Right atrium auricular region (tissue), 2 donors: ENCODE data around the gene ITPR2. TPM values are rescaled to one million over a fixed set of nuclear protein-coding genes. Genes with fewer than 3 reads are reported as not detected.
"Not testable (repeated sequence)": the region's sequence is repeated elsewhere in the genome, so short reads cannot be mapped to it uniquely, and the experiment has no call there.

Experiments used
- DNase-seq: peaks from one replicate; pipeline ENCODE4 v3.0.0-alpha.2; 2019; ENCODE audit warnings: low spot score
- H3K27ac ChIP-seq, 2 donors: fragments of 200-600 bp; sonication (generic); 1 replicate in 1 of 2; 2 replicates in 1 of 2; pipeline ENCODE4 v1.5.1; 2016 to 2019
- H3K27me3 ChIP-seq, 2 donors: fragments of 200-600 bp; sonication (generic); one replicate each; pipeline versions ENCODE4 v1.5.1 to v1.6.0; 2017 to 2019
- H3K36me3 ChIP-seq: fragments of 200-600 bp; sonication (generic); one replicate; pipeline ENCODE4 v1.5.1; 2016
- H3K4me1 ChIP-seq, 2 donors: fragments of 200-600 bp; sonication (generic); one replicate each; pipeline versions ENCODE4 v1.5.1 to v1.6.0; 2017 to 2019
- H3K4me3 ChIP-seq, 2 donors: fragments of 200-600 bp; sonication (generic); 1 replicate in 1 of 2; 2 replicates in 1 of 2; pipeline ENCODE4 v1.5.1; 2017 to 2019; ENCODE audit warnings: mild to moderate bottlenecking in 1 of 2, moderate library complexity in 1 of 2
- H3K9me3 ChIP-seq, 2 donors: fragments of 200-600 bp; sonication (generic); one replicate each; pipeline ENCODE4 v1.5.1; 2019
- total RNA-seq, 2 donors: library from RNA; depleted of rRNA; stranded (reverse); fragments of >200 nt; gene quantifications; one replicate each; pipeline ENCODE4 v1.1.0, GENCODE V29; 2016
- TF ChIP-seq, protein P1 (sequence below), 2 donors: fragments of 200-600 bp; sonication (generic); IDR thresholded peaks; one replicate each; pipeline ENCODE4 v1.5.1; 2019; ENCODE audit warnings: antibody characterized with exemption in 2 of 2

The ITPR2 gene
- total RNA-seq, 2 donors from 2014 or later = 13.0 to 20.7 TPM

DNA sequence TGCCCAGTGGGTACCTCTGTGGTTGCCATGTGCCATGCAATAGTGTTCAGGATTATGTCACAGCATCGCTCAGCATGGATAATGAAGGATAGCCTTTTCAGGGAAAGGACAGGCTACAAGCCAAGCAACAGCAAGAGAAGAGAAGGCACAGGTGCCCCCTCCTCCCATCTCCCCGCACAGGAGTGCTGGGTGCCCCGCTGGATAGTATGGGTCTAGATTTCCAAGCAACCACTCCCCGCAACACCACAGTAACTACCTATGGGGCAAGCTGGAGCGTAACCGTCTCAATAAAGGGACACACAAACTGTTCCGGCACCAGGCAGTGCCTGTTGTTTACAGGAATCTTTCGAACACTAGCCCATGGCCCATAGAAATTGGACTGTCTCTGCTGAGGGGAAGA, 222.2 kb downstream of the ITPR2 start:
- Histone ChIP-seq H3K9me3 (no peaks in the 10 kb centered on the region), H3K36me3 (no peaks in the 10 kb centered on the region), H3K27me3 (no peaks in the 10 kb centered on the region), H3K4me3 (no peak overlapping the region), H3K4me1 (no peaks in the 10 kb centered on the region), H3K27ac (no peak overlapping the region)
- DNase-seq = no peak
- TF ChIP-seq, protein P1, sequence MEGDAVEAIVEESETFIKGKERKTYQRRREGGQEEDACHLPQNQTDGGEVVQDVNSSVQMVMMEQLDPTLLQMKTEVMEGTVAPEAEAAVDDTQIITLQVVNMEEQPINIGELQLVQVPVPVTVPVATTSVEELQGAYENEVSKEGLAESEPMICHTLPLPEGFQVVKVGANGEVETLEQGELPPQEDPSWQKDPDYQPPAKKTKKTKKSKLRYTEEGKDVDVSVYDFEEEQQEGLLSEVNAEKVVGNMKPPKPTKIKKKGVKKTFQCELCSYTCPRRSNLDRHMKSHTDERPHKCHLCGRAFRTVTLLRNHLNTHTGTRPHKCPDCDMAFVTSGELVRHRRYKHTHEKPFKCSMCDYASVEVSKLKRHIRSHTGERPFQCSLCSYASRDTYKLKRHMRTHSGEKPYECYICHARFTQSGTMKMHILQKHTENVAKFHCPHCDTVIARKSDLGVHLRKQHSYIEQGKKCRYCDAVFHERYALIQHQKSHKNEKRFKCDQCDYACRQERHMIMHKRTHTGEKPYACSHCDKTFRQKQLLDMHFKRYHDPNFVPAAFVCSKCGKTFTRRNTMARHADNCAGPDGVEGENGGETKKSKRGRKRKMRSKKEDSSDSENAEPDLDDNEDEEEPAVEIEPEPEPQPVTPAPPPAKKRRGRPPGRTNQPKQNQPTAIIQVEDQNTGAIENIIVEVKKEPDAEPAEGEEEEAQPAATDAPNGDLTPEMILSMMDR (IDR thresholded peaks at IDR 0.05) = no peak

DNA sequence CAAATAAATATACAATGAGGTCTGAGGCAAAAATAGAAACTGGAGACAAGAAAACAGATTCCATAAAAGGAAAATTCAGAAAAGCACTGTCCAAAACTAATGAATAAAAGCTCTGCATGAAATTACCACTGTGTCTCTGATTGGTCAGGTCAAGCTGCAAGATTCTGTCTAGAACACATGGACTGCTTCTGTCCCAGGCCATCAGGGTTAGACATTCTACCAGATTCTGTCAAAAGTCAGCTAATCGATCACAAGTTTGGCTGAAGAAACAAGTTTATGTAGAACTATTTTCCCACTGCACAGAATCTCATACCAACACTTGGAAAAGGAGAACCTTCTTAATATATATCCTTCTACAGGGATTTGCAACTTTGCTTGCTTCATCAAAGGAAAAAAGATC, 223.0 kb downstream of the ITPR2 start:
- no peak overlapping the region for H3K27ac ChIP-seq
- DNase-seq = no peak
- no peaks in the 10 kb centered on the region for H3K27me3 ChIP-seq
- no peak overlapping the region for H3K4me3 ChIP-seq
- TF ChIP-seq, protein P1 (IDR thresholded peaks at IDR 0.05) = no peak
- no peaks in the 10 kb centered on the region for H3K9me3 ChIP-seq
- H3K36me3 ChIP-seq = no peaks in the 10 kb centered on the region
- no peaks in the 10 kb centered on the region for H3K4me1 ChIP-seq

DNA sequence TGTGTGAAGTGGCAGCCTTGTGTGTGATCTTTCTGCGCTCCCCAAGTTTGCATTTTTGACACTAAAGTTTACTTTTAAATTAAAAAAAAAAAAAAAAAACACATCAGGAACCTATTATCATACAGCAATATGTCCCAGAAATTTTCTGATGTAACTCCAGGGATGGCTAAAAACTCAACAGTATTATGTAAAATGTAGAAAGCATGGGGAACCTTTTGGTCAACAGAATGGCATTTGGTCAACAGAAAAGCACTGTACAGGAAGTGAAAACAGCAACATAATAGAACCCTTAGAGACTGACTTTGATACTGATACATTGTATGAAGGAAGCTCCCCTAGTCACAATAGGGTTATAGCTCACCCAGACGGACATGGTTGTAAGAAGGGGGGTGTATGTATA, 224.3 kb downstream of the ITPR2 start:
- no peak for DNase-seq
- no peak overlapping the region for H3K4me3 ChIP-seq
- no peaks in the 10 kb centered on the region for H3K27me3 ChIP-seq
- H3K4me1 ChIP-seq = no peaks in the 10 kb centered on the region
- H3K36me3 ChIP-seq = no peaks in the 10 kb centered on the region
- TF ChIP-seq, protein P1 (IDR thresholded peaks at IDR 0.05) = no peak
- H3K9me3 ChIP-seq = no peaks in the 10 kb centered on the region
- H3K27ac ChIP-seq = no peak overlapping the region

DNA sequence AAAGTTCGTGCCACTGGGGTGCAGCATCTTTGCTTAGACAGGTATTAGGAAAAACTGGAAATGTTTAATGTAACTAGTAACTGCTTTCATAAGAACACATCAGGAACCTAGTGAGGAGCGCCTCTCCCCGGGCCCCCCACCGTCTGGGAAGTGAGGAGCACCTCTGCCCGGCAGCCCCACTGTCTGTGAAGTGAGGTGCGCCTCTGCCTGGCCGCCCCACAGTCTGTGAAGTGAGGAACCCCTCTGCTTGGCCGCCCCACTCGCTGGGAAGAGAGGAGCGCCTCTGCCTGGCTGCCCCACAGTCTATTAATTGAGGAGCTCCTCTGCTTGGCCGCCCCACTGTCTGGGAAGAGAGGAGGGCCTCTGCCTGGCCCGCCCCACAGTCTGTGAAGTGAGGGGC, 224.7 kb downstream of the ITPR2 start:
- Histone ChIP-seq H3K27me3 (no peaks in the 10 kb centered on the region), H3K27ac (no peak overlapping the region), H3K36me3 (no peaks in the 10 kb centered on the region), H3K4me3 (no peak overlapping the region), H3K4me1 (no peaks in the 10 kb centered on the region), H3K9me3 (no peaks in the 10 kb centered on the region)
- DNase-seq = no peak
- TF ChIP-seq, protein P1 (IDR thresholded peaks at IDR 0.05) = no peak

DNA sequence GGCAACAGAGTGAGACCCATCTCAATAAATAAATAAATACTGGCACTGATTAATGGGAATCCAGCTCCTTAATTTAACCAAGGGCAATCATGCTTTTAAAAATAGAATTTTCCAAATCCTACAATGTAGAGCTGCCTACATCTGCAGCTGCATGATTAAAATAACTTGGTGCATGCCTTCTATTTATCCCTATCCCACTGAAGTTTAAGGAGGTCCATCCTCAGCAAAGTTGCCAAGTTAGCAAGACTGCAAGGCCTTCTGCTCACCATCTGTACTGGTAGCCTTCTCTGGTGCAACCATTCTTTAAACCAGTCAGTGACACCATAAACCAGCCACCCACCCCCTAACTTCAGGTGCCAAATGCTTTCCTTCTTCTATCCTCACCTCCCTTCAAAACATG, 226.1 kb downstream of the ITPR2 start:
- TF ChIP-seq, protein P1 (IDR thresholded peaks at IDR 0.05) = no peak
- Histone ChIP-seq H3K27me3 (no peaks in the 10 kb centered on the region), H3K9me3 (no peaks in the 10 kb centered on the region), H3K4me3 (no peak overlapping the region), H3K27ac (no peak overlapping the region), H3K36me3 (no peaks in the 10 kb centered on the region), H3K4me1 (no peaks in the 10 kb centered on the region)
- DNase-seq = no peak

DNA sequence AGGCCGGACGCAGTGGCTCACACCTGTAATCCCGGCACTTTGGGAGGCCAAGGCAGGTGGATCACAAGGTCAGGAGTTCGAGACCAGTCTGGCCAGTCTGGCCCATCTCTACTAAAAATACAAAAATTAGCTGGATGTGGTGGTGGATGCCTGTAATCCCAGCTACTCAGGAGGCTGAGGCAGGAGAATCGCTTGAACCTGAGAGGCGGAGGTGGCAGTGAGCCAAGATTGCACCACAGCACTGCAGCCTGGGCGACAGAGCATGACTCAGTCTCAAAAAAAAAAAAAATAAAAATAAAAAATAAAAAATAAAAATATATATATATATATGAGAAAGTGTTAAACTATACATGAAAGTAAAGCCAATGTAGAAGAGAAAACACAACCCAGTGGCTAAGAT, 228.2 kb downstream of the ITPR2 start:
- H3K4me1 ChIP-seq, H3K27ac ChIP-seq, H3K9me3 ChIP-seq, H3K4me3 ChIP-seq, DNase-seq, H3K27me3 ChIP-seq, H3K36me3 ChIP-seq: not testable (repeated sequence)
